Osteoblast (primary cell): ENCODE data around the gene DRC7. TPM values are rescaled to one million over a fixed set of nuclear protein-coding genes. Genes with fewer than 3 reads are reported as not detected.
A peak's percentile ranks its signal among the peaks of the same experiment; 100 is the strongest.

Source experiments
- DNase-seq: peaks from one replicate; pipeline ENCODE4 v3.0.0; 2011; ENCODE audit warnings: low spot score, mixed read lengths; ENCODE audit not compliant: insufficient read length; ENCODE audit errors: missing footprints
- H2AFZ ChIP-seq: 2 replicates; pipeline ENCODE4 v1.6.0; 2011; ENCODE audit warnings: mild to moderate bottlenecking, low read length
- H3K27ac ChIP-seq: 2 replicates; pipeline ENCODE4 v1.5.1; 2011; ENCODE audit warnings: mild to moderate bottlenecking, low read depth, low read length, moderate library complexity
- H3K27me3 ChIP-seq: 2 replicates; pipeline ENCODE4 v1.6.0; 2012; ENCODE audit warnings: mild to moderate bottlenecking, control low read depth, inconsistent platforms, low read length, moderate library complexity; ENCODE audit not compliant: insufficient read depth
- H3K36me3 ChIP-seq: 2 replicates; pipeline ENCODE4 v1.5.1; 2011; ENCODE audit warnings: mild to moderate bottlenecking, low read length, control low read depth, moderate library complexity; ENCODE audit not compliant: insufficient read depth
- H3K4me1 ChIP-seq: 2 replicates; pipeline ENCODE4 v1.5.1; 2011; ENCODE audit warnings: mild to moderate bottlenecking, low read length, control low read depth, moderate library complexity; ENCODE audit not compliant: insufficient read depth
- H3K4me2 ChIP-seq: 2 replicates; pipeline ENCODE4 v1.6.0; 2011; ENCODE audit warnings: mild to moderate bottlenecking, low read length; ENCODE audit not compliant: insufficient read depth
- H3K4me3 ChIP-seq: fragments of 200-600 bp; sonication (generic); 3 replicates; pipeline ENCODE4 v1.5.1; 2012; ENCODE audit warnings: mild to moderate bottlenecking, low read length, inconsistent platforms; ENCODE audit not compliant: insufficient read depth
- H3K79me2 ChIP-seq: 2 replicates; pipeline ENCODE4 v1.6.0; 2012; ENCODE audit warnings: mild to moderate bottlenecking, low read length, control low read depth, inconsistent platforms; ENCODE audit not compliant: insufficient read depth
- H3K9me3 ChIP-seq: 2 replicates; pipeline ENCODE4 v1.5.1; 2011; ENCODE audit warnings: low read depth, low read length, control low read depth
- H4K20me1 ChIP-seq: 2 replicates; pipeline ENCODE4 v1.6.0; 2012; ENCODE audit warnings: mild to moderate bottlenecking, low read length, control low read depth; ENCODE audit not compliant: insufficient read depth
- total RNA-seq: library from RNA; depleted of rRNA; stranded (reverse); fragments of >200 nt; gene quantifications from 2 replicates; pipeline ENCODE4 v1.2.3, GENCODE V29; 2012
- TF ChIP-seq, protein P1 (sequence below): IDR thresholded peaks from 2 replicates; pipeline ENCODE4 v1.5.1; 2011; ENCODE audit warnings: mild to moderate bottlenecking, low read depth, low read length, moderate library complexity; ENCODE audit errors: extremely low read depth

The DRC7 gene
- total RNA-seq, 1 donor, result not detected

- no peak overlapping the region for H3K4me2 ChIP-seq
- no peak overlapping the region for H3K4me3 ChIP-seq
These were observed 45.9 kb downstream of the DRC7 start for GRCh38 chr16:57740423-57741071.

DNA sequence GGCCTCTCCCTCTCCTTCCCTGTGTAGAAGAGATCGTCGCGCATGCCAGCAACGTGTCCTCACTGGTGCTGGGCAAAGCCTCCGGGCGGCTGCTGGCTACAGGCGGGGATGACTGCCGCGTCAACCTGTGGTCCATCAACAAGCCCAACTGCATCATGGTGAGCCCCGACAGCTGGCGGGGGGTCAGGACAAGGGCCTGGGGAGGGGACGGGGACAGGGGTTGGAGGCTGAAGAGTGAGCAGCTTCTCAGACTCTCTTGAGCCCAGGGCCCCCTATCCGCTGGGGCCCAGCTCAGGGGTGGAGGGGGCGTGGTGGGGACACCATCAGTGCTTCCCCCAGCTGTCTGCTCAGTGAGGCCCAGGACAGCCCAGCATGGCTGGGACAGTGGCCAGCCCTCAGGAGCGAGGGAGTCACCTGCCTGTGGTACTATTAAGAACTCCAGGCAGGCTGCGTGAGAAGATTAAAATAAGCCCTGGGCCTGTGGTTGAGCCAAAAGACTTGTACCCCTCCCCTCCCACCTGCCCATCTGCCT, 47.1 kb downstream of the DRC7 start:
- H3K4me2 ChIP-seq, result no peak overlapping the region
- DNase-seq, result peak; percentile 72
- H3K4me3 ChIP-seq, result no peak overlapping the region
- peaks cover 8% of the 10 kb centered on the region for H3K79me2 ChIP-seq
- no peak overlapping the region for H3K27ac ChIP-seq
- H3K36me3 ChIP-seq, result peaks cover 6% of the 10 kb centered on the region
- no peak overlapping the region for H2AFZ ChIP-seq
- no peaks in the 10 kb centered on the region for H4K20me1 ChIP-seq
- H3K4me1 ChIP-seq, result peaks cover 6% of the 10 kb centered on the region
- H3K27me3 ChIP-seq, result no peaks in the 10 kb centered on the region
- H3K9me3 ChIP-seq, result no peaks in the 10 kb centered on the region
- TF ChIP-seq, protein P1, sequence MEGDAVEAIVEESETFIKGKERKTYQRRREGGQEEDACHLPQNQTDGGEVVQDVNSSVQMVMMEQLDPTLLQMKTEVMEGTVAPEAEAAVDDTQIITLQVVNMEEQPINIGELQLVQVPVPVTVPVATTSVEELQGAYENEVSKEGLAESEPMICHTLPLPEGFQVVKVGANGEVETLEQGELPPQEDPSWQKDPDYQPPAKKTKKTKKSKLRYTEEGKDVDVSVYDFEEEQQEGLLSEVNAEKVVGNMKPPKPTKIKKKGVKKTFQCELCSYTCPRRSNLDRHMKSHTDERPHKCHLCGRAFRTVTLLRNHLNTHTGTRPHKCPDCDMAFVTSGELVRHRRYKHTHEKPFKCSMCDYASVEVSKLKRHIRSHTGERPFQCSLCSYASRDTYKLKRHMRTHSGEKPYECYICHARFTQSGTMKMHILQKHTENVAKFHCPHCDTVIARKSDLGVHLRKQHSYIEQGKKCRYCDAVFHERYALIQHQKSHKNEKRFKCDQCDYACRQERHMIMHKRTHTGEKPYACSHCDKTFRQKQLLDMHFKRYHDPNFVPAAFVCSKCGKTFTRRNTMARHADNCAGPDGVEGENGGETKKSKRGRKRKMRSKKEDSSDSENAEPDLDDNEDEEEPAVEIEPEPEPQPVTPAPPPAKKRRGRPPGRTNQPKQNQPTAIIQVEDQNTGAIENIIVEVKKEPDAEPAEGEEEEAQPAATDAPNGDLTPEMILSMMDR, result no peak

More at GRCh38 chr16:57740423-57741071, 45.9 kb downstream of the DRC7 start:
- no peaks in the 10 kb centered on the region for H3K9me3 ChIP-seq
- no peak overlapping the region for H2AFZ ChIP-seq
- H3K27ac ChIP-seq, result no peak overlapping the region
- peaks cover 12% of the 10 kb centered on the region for H3K79me2 ChIP-seq
- peaks cover 6% of the 10 kb centered on the region for H3K36me3 ChIP-seq
- no peaks in the 10 kb centered on the region for H4K20me1 ChIP-seq
- H3K4me1 ChIP-seq, result peaks cover 13% of the 10 kb centered on the region
- no peaks in the 10 kb centered on the region for H3K27me3 ChIP-seq
- TF ChIP-seq, protein P1, result no peak
- peak; percentile 58 for DNase-seq

DNA sequence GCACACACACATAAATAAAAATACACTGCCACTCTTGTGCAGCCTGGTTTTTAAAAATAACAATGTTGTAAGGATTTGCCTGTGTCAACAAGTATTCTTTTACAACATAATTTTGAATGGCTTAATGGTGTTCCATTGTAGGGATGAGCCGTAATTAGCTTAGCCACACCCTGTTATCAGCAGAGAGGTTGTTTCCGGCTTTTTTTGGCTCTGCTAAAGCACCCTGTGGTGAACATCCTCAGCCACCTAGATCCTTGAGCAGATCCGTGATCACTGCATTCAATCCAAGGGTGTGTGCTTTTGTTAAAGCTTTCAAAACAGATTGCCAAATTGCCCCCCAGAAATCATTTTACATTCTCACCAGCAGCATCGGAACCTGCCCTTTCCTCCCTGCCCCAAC, 47.9 kb downstream of the DRC7 start:
- Histone ChIP-seq H2AFZ (no peak overlapping the region), H4K20me1 (no peaks in the 10 kb centered on the region), H3K79me2 (peaks cover 8% of the 10 kb centered on the region), H3K9me3 (no peaks in the 10 kb centered on the region), H3K4me3 (no peak overlapping the region), H3K36me3 (peaks cover 6% of the 10 kb centered on the region), H3K27me3 (no peaks in the 10 kb centered on the region), H3K27ac (no peak overlapping the region), H3K4me1 (no peaks in the 10 kb centered on the region), H3K4me2 (no peak overlapping the region)
- peak; percentile 27 for DNase-seq
- TF ChIP-seq, protein P1, result no peak

- DNase-seq, result no peak
- Histone ChIP-seq H3K4me3 (no peak overlapping the region), H3K4me1 (no peaks in the 10 kb centered on the region), H2AFZ (no peak overlapping the region), H3K27me3 (no peaks in the 10 kb centered on the region), H3K79me2 (peaks cover 7% of the 10 kb centered on the region), H4K20me1 (no peaks in the 10 kb centered on the region), H3K4me2 (no peak overlapping the region), H3K36me3 (peaks cover 6% of the 10 kb centered on the region), H3K9me3 (no peaks in the 10 kb centered on the region), H3K27ac (no peak overlapping the region)
- TF ChIP-seq, protein P1, result no peak
These were observed 48.9 kb downstream of the DRC7 start for GRCh38 chr16:57743458-57743857.
